ENCODE results near the gene RABGAP1L. TPM values are rescaled to one million over a fixed set of nuclear protein-coding genes. Genes with fewer than 3 reads are reported as not detected.

The RABGAP1L gene
- total and polyA plus RNA-seq, 2 of the 8 experiments (the other 6 are each of a cell fraction or from before 2014, with no cell fraction given): 33.3 to 156 TPM

DNA sequence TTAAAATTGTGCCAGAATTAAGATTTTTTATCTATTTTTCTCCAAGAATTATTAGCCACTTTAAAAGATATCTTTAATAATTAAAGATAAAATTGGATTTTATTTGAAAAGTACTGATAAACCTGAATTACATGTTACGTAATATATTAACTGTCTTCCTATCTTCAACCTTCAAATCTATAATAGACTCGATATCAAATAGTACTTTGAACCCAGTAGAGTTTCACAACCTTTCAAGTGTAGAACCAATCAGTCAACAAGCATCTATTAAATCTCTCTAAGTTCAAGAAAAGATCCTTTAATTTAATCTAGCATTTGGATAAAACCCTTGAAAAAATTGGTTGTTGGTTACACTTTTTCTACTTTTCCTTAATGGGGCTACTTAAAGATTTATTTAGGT lies 559.9 kb downstream of the RABGAP1L start (continued):
- TF ChIP-seq KDM4A (IDR thresholded peaks at IDR 0.05; ENCODE audit: low read depth, low read length, severe bottlenecking): no peak
- no peak for TF ChIP-seq CBX8 (IDR thresholded peaks at IDR 0.05; ENCODE audit: borderline replicate concordance, low read depth, low read length)
- no peak for TF ChIP-seq TCF12 (IDR thresholded peaks at IDR 0.05; ENCODE audit: low read depth, low read length)
- no peak for TF ChIP-seq JUND (IDR thresholded peaks at IDR 0.05; ENCODE audit: low read length)
- no peak for TF ChIP-seq KDM5A (IDR thresholded peaks at IDR 0.05; ENCODE audit: low read length)
- TF ChIP-seq NRF1 (IDR thresholded peaks at IDR 0.05; ENCODE audit: low read depth, low read length): no peak
- TF ChIP-seq NANOG (IDR thresholded peaks at IDR 0.05; ENCODE audit: insufficient read depth, low read depth, low read length, poor library complexity, severe bottlenecking): no peak

Measured in H1 (cell line).